Heart left ventricle (tissue), 13 donors: ENCODE results near the gene MGMT.

ENCODE experiments used
- POLR2A ChIP-seq, 2 donors: fragments of 450-650 bp; IDR thresholded peaks; one replicate each; pipeline ENCODE4 v1.6.1; 2017; ENCODE audit warnings: antibody characterized with exemption in 2 of 2, mild to moderate bottlenecking in 2 of 2, moderate library complexity in 2 of 2
- TF ChIP-seq, protein P1 (sequence below), 12 donors: fragments of 200-600 bp; sonication (generic) in 4 of 12; IDR thresholded peaks; one replicate each; pipeline versions ENCODE4 v1.5.0 to v1.8.0; 2018 to 2022; ENCODE audit warnings: antibody characterized with exemption in 12 of 12, mild to moderate bottlenecking in 5 of 12
- donor health status: ischemic (EF 13 %, LVEDD 7.1; RV severe dilation, severe dysfunction).
- donor health status: DM: no; HTN: yes; CAD: no.
- donor health status: DM: no; HTN: no; CAD: no.
- donor health status: ischemic (EF 25% LVEDD 6.9; RV normal size, moderate dysfunction).
- donor health status: ischemic (EF 25% LVEDD 5.7; RV mildly dilated, moderate dysfunction).
- donor health status: ischemic (EF 35%, LVEDD 5.7; RV mildly dilated, moderate dysfunction).
- donor health status: nonischemic (EF 11% LVEDD 7.7; RV severe dilation, severe dysfunction).
- donor health status: DM: yes; HTN: yes; CAD: no.
- donor health status: PGD.
- donor health status: ischemic (EF 29% LVEDD 5.4; RV normal size, mild dysfunction).
- donor health status: nonischemic (EF 23%, LVEDD 6.1; RV moderate dilation, normal function).

DNA sequence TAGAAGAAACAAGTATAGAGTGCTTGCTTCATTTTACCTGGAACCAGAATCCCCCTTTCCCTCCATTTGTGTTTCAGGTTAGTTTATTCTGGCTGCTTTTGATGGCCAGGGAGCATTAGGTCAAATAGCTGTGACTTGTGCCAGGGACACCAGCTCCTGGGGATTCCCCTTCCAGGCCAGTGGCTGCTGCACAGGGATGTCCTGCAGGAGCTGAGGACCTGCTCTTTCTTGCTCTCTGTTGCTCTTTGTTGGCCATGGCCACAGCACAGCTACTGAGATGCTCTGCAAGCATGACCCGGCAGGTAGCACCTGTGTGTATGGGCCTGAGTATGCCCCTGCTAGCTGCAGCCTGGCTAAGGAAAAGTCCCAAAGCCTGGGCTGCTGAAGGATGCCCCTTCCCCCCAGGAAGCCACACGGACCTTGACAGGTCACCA lies 288.1 kb downstream of the MGMT start:
- no peak for TF ChIP-seq POLR2A (IDR thresholded peaks at IDR 0.05)
- TF ChIP-seq, protein P1, sequence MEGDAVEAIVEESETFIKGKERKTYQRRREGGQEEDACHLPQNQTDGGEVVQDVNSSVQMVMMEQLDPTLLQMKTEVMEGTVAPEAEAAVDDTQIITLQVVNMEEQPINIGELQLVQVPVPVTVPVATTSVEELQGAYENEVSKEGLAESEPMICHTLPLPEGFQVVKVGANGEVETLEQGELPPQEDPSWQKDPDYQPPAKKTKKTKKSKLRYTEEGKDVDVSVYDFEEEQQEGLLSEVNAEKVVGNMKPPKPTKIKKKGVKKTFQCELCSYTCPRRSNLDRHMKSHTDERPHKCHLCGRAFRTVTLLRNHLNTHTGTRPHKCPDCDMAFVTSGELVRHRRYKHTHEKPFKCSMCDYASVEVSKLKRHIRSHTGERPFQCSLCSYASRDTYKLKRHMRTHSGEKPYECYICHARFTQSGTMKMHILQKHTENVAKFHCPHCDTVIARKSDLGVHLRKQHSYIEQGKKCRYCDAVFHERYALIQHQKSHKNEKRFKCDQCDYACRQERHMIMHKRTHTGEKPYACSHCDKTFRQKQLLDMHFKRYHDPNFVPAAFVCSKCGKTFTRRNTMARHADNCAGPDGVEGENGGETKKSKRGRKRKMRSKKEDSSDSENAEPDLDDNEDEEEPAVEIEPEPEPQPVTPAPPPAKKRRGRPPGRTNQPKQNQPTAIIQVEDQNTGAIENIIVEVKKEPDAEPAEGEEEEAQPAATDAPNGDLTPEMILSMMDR (IDR thresholded peaks at IDR 0.05) = no peak
